Measurements from ENCODE around the gene BTBD19.
"Not testable (repeated sequence)": the region's sequence is repeated elsewhere in the genome, so short reads cannot be mapped to it uniquely, and the experiment has no call there.

BTBD19 gene

DNA sequence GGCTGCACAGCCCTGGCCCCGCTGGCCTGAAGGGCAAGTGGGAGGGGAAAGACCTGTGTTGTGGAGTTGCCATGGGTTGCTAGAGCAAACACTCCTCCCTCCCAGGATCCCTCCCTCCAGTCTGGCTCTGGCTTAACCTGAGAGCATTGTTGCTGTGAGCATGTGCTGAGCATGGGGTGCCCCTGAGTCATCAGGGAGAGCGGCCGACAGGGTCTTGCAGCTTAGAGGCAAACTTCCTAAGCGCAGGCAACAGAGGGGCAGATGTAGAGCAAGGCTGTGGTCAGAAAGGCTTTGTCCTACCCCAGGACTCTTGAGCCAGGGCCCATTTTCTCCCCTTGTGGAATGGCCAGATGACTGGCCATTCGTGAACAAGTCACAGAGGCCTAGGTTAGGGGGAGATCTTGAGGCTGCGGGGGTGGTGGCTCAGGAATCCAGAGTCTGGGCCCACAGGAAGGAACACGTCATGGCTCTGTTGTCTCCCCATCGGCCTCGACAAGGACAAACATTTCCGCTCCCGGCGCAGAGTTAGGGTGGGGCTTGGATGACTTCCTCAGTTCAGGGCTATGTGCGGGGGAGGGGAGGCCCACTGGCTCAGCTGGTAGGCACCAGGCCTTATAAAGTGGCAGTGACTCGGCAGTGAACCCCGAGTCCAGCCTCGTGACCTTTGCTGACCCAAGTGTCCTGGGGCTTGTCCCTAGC lies 810 bp upstream of the BTBD19 start:
- DNase-seq (ENCODE audit: low read depth in 3 of 3, low spot score in 1 of 3) = peak; percentile 68 to 87 (median 82)

DNA sequence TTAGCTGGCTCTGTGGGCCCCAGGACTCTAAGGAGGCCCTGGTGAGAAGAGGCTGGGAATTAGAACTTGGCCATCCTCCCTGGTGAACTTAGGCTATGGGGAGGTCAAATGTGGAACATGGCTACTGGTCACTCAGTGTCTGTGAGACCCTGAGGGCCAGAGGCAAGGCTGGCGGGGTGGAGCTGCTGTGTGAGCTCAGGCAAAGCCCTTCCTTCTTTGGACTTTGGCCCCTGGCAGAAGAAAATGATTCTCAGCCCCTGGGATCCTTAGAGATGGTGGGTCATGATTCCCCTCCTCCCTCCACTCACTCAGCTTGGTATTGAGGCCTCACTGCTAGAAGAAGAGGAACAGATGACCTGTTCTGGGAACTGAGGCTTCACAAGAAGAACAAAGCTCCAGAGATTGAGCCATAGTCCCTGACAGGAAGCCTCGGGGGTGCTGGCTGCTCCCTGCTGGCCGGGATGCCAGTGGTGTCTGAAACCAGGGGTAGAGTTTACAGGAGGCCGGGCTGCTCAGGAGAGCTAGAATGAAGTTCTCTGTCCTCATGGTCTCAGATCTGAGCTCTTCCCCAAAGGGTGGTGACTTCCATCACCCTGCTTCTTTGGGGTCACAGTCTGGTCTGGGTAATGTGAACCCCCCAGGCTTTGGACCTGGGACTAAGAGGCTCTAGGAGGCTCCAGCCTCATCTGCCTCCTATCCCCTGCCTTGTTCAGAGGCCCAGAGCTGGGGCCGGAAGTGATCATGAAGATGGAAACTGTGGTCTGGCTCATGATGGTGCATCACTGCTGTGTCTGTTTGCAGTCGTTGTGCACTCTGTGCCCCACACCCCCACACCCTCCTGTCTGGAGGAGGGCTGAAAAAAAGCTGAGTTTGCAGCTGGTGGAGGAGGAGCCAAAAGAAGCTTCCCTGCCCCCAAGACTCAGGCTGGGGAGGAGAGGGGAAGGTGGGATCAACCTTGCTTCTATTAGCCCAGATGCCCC lies 905 bp downstream of the BTBD19 start:
- peak; percentile 66 to 80 (median 76) for DNase-seq (ENCODE audit: low read depth in 3 of 3, low spot score in 1 of 3)

DNA sequence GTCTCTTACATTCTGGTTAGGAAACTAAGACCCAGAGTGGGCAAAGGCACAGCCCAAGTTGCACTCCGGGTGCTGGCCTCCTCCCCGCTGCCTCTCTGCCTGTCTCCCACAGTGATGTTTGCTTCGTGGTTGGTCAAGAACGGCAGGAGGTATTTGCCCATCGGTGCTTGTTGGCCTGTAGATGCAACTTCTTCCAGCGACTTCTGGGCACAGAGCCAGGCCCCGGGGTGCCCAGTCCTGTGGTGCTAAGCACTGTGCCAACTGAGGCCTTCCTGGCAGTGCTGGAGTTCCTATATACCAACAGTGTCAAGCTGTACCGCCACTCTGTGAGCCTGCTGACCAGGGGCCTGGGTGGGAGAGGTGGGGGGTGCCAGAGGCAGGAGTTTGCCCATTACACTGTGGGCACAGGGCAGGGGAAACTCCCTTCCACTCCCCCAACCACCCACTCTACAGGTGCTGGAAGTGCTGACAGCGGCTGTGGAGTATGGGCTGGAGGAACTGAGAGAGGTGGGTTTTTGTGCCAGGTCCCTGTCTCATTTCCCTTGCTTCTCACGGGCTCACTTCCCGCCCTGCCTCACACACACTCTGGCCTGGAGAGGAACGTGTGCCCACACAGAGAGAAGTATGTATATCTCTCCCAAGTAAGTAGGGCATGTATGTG lies 1.9 kb downstream of the BTBD19 start:
- no peak for DNase-seq (ENCODE audit: low read depth in 3 of 3, low spot score in 1 of 3)

DNA sequence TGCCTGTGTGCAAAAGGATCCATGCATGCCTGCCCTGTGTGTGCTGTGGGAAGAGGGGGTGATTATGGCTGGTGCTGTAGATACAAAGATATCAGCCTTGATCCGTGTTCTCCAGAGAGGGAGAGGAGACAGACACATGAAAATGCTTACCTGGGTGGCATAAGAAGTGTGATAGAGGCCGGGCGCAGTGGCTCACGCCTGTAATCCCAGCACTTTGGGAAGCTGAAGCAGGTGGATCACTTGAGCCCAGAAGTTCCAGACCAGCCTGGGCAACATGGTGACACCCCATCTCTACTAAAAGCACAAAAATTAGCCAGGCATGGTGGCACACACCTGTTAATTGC lies 2.4 kb downstream of the BTBD19 start:
- not testable (repeated sequence) for DNase-seq (ENCODE audit: low read depth in 3 of 3, low spot score in 1 of 3)

DNA sequence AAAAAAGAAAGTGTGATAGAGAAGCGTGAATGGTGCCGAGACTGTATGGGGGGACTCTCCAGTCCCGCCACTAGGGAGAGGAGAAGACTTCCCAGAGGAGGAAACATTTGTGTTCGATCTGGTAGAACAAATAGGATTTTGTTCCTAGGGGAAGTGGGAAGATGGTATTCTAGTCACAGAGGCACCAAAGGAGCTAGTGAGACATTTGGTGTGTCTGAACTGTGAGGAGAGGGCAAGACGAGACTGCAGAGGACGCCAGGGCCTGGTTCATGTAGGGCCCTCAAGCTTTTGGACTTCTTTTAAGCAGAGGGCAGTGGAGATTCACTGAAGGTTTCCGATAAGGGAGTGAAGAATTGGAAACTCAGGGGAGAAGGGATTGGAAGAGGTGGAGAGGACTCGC lies 2.9 kb downstream of the BTBD19 start:
- no peak for DNase-seq (ENCODE audit: low read depth in 3 of 3, low spot score in 1 of 3)

DNA sequence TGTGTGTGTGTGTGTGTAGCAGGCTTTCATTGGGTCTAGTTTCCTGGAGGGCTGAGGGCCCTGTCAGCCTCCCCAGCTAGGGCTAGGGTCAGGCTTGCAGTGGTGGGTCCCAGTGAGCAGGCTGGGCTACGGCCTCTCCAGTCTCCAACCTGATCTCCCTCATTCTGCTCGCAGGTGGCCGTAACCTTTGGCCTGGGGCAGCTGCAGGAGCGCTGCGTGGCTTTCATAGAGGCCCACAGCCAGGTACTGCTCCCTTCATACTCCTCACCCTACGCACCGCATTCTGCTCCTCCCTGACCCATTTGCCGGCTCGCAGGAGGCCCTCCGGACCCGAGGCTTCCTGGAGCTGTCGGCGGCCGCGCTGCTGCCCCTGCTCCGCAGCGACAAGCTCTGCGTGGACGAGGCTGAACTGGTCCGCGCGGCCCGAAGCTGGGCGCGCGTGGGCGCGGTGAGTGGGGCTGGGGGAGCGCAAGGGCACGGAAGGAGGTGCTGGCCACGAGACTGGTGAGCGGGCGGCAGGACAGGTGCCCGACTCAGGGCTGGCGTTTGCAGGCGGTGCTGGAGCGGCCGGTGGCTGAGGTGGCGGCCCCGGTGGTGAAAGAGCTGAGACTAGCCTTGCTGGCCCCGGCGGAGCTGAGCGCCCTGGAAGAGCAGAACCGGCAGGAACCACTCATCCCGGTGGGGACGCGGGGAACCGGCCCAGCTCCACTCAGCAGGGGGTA lies 4.7 kb downstream of the BTBD19 start:
- DNase-seq (ENCODE audit: low read depth in 3 of 3, low spot score in 1 of 3) = no peak

DNA sequence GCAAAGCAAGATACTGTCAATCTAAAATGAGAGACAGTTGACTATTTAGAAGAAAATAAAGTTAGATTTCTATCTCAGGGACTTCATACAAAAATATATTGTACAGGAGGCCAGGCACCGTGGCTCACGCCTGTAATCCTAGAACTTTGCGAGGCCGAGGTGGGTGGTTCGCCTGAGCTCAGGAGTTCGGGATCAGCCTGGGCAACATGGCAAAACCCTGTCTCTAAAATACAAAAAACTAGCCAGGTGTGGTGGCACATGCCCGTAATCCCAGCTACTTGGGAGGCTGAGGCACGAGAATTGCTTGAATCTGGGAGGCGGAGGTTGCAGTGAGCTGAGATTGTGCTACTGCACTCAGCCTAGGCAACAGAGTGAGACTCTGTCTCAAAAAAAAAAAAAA lies 7.6 kb downstream of the BTBD19 start:
- DNase-seq (ENCODE audit: low read depth in 3 of 3, low spot score in 1 of 3) = not testable (repeated sequence)

DNA sequence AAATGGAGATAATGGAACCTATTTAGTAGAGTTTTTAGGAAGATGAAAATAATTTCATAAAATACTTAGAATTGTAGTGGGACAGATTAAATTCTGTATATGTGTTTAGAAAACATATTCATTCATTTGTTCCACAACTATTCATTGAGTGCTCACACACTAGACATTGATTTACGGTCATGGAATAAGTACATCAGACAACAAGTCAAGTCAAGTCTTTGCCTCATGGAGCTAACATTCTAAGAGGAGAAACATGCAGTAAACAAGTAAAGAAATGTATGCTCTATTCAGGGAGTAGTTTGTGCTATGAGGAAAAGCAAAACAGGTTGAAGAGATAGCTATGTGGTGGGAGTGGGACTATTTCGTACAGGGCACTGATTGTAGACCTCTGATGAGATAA lies 9.0 kb downstream of the BTBD19 start:
- DNase-seq (ENCODE audit: low read depth in 3 of 3, low spot score in 1 of 3) = no peak

DNA sequence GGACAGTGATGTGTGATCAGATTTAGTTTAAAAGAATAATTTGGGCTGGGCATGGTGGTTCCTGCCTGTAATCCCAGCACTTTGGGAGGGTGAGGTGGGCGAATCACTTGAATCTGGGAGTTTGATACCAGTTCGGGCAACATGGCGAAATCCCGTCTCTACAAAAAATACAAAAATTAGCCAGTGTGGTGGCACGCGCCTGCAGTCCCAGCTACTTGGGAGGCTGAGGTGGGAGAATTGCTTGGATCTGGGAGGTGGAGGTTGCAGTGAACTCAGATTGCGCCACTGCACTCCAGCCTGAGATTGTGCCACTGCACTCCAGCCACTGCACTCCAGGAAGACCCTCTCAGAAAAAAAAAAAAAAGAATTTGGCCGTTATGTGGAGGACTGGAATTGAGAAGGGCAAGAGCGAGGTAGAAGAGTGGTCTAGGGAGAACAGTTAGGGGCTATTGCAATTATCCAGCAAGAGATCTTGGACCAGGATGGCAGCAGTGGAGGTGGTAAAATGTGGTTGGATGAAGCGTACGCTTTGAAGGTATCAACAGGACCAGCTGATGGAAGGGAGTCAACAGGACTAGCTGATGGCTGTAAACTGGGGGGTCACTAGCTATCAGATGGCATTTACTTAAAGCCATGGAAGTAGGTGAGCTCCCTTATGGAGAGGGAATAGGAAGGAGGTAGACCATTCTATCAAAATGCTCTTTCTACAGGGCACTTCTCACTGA lies 9.6 kb downstream of the BTBD19 start:
- no peak for DNase-seq (ENCODE audit: low read depth in 3 of 3, low spot score in 1 of 3)

DNA sequence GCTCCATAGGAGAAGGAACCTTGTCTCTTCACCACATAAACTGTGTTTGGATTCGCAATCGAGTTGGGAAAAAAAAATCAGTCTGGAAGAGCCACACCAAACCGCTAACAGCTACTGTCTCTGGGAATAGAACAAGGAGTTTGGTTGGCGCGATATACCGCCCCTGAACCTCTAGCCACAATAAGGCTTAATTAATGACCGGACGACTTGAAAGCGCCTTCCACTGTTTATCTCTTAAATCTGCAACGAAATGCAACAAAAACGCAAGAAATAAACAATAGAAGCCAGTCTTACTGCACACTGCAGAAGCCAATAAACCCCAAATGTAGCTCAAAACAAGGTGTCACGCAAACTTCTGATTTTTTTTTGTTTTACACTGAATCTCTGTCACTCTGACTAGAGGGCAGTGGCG lies 10.9 kb downstream of the BTBD19 start:
- no peak for DNase-seq (ENCODE audit: low read depth in 3 of 3, low spot score in 1 of 3)

DNA sequence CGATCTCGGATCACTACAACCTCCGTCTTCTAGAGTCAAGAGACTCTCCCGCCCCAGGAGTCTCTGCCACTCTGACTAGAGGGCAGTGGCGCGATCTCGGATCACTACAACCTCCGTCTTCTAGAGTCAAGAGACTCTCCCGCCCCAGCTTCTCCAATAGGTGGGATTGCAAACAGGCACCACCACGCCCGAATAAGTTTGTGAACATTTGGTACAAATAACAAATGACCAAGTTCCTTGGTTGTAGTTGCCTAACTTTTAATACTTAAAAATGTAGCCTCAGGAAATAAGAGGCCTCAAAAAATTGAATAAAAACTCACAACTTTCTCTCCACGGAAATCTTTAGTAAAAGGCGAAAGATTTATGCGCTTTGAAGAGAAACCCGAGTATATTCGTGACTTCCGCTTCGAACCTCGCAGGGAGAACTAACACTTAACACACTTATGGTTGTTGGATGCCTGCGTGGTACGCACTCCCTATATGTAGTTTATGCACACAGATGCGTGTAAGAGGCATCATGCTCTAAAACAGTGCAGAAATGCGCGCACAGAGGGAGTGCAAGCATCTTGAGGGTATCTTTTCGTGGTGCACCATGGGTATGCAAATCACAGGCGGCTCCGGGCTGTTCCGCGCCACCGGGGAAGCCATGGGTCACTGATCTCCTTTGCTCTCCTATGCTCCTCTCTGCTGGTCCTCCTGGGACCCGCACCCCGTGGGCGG lies 11.4 kb downstream of the BTBD19 start:
- peak in 2 of 3 donors; percentile 65 to 67 for DNase-seq (ENCODE audit: low read depth in 3 of 3, low spot score in 1 of 3)

DNA sequence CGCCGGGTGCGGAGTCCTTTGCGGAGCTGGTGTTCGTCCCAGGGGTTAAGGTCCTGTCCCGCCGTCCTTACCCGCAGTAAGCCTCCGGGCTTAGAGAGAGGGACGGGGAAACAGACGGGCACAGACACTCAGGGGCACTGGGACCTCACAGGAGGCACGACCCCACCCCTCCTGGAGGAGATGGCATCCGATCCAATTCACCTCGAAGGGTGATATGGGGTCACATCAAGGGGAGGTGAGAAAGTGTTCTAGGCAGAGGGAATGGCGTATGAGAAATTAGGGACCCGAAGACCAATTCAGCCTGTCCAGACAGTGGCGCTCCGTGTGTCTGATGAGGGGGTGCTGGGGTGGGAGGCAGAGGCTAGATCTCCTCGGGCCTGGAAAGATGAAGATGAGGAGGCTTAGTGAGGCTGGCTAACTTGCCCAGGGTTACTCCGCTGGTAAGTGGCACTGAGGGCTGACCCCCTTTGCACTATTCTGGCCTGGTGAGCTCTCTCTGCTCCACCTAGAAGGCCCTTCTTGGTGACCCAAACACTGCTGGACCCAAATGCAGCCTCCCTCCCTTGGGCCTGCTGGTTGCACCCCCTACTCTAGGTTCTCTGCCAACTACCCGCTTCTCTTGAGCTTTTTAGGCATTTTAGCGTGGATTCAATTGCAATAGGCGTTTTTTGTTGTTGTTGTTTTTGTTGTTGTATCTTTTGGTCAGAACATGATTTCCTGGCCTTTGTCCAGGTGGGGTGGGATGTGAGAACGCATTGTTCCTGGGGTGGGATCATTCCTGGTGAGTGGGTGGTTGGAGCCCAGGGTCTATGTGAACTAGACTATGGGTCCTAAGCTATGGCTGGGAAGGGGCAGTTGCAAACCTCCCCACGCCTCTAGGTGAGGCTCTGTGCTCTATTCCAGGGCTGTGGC lies 12.3 kb downstream of the BTBD19 start:
- no peak for DNase-seq (ENCODE audit: low read depth in 3 of 3, low spot score in 1 of 3)

DNA sequence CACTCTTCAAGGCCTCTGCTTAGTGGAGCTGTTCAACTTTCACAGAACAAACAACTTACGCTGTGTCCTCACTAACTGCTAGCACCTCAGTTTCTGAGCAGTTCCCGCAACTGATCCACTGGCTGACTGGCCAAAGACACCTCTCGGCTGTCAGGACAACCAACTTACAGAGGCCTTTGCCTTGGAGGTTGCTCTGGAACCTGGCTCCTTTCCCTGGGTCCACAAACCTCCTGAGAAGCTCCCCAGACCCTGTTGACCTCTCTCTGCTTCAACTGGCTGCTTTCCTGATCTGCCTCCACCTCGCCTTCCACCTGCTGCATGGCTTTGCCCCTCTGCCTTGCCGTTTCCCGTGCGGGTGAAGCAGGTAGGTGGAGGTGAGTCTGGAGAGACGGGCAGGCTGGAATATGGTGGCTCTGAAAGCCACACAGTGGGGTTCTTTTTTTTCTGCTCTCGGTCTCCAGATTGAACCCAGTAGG lies 13.0 kb downstream of the BTBD19 start:
- no peak for DNase-seq (ENCODE audit: low read depth in 3 of 3, low spot score in 1 of 3)

DNA sequence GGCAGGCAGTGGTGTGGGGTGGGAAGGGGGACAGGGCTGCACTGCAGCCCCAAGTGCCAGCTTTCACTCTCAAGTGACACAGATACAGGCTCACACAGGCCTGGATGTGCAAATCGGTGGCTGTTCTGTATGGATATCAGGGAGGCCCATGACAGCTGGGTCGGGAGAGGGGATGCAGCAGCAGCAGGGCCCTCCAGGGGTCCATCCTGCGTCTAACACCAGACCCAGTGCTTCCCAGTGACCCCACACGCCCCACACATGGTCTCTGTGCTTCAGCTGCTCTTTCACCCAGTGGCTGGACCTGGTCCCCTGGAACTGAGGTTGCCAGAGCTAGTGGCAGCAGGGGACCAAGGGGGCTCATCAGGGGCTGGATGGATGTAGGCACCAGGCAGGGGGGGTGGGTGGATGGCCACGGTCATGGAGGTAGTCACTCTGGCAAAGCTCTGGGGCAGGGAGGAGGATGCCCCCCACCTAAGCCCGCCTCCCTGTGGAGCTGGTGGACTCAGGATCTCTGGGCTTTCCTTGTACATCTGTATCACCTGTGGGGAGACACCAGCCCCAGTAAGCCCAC lies 13.9 kb downstream of the BTBD19 start:
- no peak for DNase-seq (ENCODE audit: low read depth in 3 of 3, low spot score in 1 of 3)

DNA sequence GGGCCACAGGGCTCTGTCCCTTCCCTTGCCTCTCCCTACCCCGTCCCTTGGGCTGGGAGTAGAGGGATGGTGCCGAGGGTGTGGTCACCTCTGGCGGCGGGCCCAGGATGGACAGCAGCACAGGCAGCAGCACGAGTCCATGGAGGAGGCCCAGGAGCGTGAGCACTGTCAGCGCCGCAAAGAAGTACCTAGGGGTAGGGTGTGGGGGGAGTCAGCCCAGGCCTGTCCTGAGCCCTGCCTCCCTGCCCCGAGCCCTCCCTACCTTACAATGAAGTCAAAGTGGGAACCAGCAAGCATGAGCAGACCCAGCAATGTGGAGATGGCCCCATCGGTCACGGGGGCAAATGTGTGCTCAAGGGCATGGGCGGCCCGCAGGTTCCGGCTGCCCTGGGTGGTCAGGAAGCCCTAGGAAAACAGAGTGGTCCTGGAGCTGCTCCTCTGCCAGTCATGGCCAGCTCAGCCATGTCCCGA lies 14.7 kb downstream of the BTBD19 start:
- DNase-seq (ENCODE audit: low read depth in 3 of 3, low spot score in 1 of 3) = no peak

DNA sequence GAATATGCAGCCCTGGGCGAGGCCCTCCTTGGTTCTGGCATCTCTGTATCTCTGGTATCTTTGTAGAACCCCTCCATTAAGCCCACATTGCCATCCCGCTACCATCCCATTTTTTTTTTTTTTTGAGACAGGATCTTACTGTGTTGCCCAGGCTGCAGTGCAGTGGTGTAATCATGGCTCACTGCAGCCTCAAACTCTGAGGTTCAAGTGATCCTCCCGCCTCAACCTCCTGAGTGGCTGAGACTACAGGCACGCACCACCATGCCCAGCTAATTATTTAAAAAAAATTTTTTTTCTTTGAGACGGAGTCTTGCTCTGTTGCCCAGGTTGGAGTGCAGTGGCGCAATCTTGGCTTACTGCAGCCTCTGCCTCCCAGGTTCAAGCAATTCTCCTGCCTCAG lies 16.1 kb downstream of the BTBD19 start:
- DNase-seq (ENCODE audit: low read depth in 3 of 3, low spot score in 1 of 3) = not testable (repeated sequence)

DNA sequence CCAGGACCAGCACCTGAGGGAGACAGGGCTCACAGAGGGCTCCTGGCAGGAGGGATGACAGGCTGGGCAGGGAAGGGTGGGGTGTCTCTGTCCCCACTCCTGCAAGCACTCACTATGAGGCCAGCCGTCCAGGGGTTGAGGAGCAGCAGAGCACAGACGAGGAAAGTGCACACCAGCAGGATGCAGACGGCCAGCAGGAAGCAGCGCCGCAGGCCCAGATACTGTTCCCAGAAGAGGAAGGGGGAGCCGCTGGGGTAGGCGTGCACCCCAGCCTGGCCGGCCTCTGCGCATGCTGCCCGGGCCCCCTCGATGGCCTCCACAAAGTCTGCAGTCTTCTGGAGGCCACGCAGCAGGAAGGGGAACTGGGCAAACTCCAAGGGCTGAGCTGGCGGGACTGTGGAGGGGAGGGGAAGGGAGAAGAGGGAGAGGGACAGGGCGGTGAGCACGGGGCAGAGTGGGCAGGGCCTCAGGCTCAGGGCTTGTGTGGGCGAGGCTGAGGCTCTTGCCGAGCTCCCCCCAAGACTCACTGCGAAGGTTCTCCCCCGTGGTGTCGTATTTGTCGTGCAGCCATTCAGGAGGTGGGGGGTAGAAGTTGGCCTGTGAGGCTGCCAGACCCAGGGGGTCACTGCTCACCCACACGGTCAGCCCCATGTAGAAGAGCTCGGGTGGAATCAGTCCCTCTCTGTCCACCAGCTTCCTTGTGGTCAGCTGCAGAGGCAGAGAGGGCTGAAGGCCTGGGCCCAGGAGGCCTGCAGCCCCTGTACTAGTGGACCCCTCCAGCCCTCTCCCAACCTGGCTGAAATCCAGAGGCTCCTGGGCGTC lies 18.3 kb downstream of the BTBD19 start:
- no peak for DNase-seq (ENCODE audit: low read depth in 3 of 3, low spot score in 1 of 3)

Measured in stimulated activated CD4-positive, alpha-beta T cell treated with anti-CD3 and anti-CD28 coated beads, TNF-alpha, amount 100 ng/mL, for 1 hour (primary cell).